ENCODE data around the gene AP5S1.
"Not testable (repeated sequence)": the region's sequence is repeated elsewhere in the genome, so short reads cannot be mapped to it uniquely, and the experiment has no call there.

Gene AP5S1

GRCh38 chr20:3843490-3843889 lies 23.1 kb downstream of the AP5S1 start:
- Histone ChIP-seq H3K9ac (ENCODE audit: low read depth in 1 of 2, low read length in 2 of 2) (no peak overlapping the region), H3K4me1 (ENCODE audit: control insufficient read depth in 1 of 2, insufficient read depth in 2 of 2, low read length in 2 of 2) (peaks cover 24 to 47% of the 10 kb centered on the region in 2 donors), H3K27me3 (ENCODE audit: control insufficient read depth in 1 of 2, insufficient read depth in 2 of 2, low read length in 2 of 2) (no peaks in the 10 kb centered on the region), H3K4me3 (ENCODE audit: low read depth in 1 of 2, low read length in 2 of 2) (no peak overlapping the region), H3K9me3 (ENCODE audit: control insufficient read depth in 1 of 2, low read length in 2 of 2) (no peaks in the 10 kb centered on the region), H3K27ac (ENCODE audit: low read depth, low read length) (no peak overlapping the region), H3K36me3 (ENCODE audit: control insufficient read depth in 1 of 2, insufficient read depth in 2 of 2, low read length in 2 of 2) (no peaks in the 10 kb centered on the region)

GRCh38 chr20:3843990-3844619 lies 23.8 kb downstream of the AP5S1 start:
- H3K4me1 ChIP-seq (ENCODE audit: control insufficient read depth in 1 of 2, insufficient read depth in 2 of 2, low read length in 2 of 2), result peaks cover 24 to 50% of the 10 kb centered on the region in 2 donors
- H3K9ac ChIP-seq (ENCODE audit: low read depth in 1 of 2, low read length in 2 of 2); H3K9me3 ChIP-seq (ENCODE audit: control insufficient read depth in 1 of 2, low read length in 2 of 2); H3K4me3 ChIP-seq (ENCODE audit: low read depth in 1 of 2, low read length in 2 of 2); H3K27me3 ChIP-seq (ENCODE audit: control insufficient read depth in 1 of 2, insufficient read depth in 2 of 2, low read length in 2 of 2); H3K27ac ChIP-seq (ENCODE audit: low read depth, low read length); H3K36me3 ChIP-seq (ENCODE audit: control insufficient read depth in 1 of 2, insufficient read depth in 2 of 2, low read length in 2 of 2): not testable (repeated sequence)

DNA sequence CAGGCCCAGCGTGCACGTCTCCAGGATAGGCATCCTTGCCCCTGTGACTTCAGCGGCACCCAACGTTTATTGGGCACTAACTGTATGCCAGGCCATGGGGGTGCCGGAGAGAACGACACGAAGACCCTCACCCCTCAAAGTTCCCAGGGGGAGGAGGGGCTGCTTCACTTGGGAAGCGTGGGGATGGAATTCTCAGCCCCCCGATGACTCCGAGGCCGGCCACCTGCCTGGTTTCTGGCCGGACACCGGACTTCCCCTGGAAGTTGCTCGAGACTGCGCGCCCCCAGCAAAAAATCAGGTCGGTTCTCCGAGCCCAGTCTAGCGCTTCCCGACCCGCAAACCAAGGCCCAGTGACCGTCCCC lies 26.0 kb downstream of the AP5S1 start:
- Histone ChIP-seq H3K27ac (ENCODE audit: low read depth, low read length) (peak overlapping the region; percentile 90), H3K36me3 (ENCODE audit: control insufficient read depth in 1 of 2, insufficient read depth in 2 of 2, low read length in 2 of 2) (no peaks in the 10 kb centered on the region), H3K4me1 (ENCODE audit: control insufficient read depth in 1 of 2, insufficient read depth in 2 of 2, low read length in 2 of 2) (peaks cover 24 to 50% of the 10 kb centered on the region in 2 donors), H3K9me3 (ENCODE audit: control insufficient read depth in 1 of 2, low read length in 2 of 2) (no peaks in the 10 kb centered on the region), H3K4me3 (ENCODE audit: low read depth in 1 of 2, low read length in 2 of 2) (peak overlapping the region; percentile 93 to 96), H3K27me3 (ENCODE audit: control insufficient read depth in 1 of 2, insufficient read depth in 2 of 2, low read length in 2 of 2) (no peaks in the 10 kb centered on the region), H3K9ac (ENCODE audit: low read depth in 1 of 2, low read length in 2 of 2) (peak overlapping the region; percentile 97 to 98)

- Histone ChIP-seq H3K4me1 (ENCODE audit: control insufficient read depth in 1 of 2, insufficient read depth in 2 of 2, low read length in 2 of 2) (peaks cover 24 to 50% of the 10 kb centered on the region in 2 donors), H3K9ac (ENCODE audit: low read depth in 1 of 2, low read length in 2 of 2) (peak within 1 kb of the TSS; percentile 97 to 98), H3K27ac (ENCODE audit: low read depth, low read length) (peak within 1 kb of the TSS; percentile 91), H3K27me3 (ENCODE audit: control insufficient read depth in 1 of 2, insufficient read depth in 2 of 2, low read length in 2 of 2) (no peaks in the 10 kb centered on the region), H3K9me3 (ENCODE audit: control insufficient read depth in 1 of 2, low read length in 2 of 2) (no peaks in the 10 kb centered on the region), H3K36me3 (ENCODE audit: control insufficient read depth in 1 of 2, insufficient read depth in 2 of 2, low read length in 2 of 2) (no peaks in the 10 kb centered on the region), H3K4me3 (ENCODE audit: low read depth in 1 of 2, low read length in 2 of 2) (peak within 1 kb of the TSS; percentile 93 to 96)
Measured at GRCh38 chr20:3846740-3847428, 26.5 kb downstream of the AP5S1 start, which contains the start of gene MAVS. Gene MAVS, plus strand, starts transcription at chr20:3846834. Its CDS starts 7,791 bp downstream, at chr20:3854625.

GRCh38 chr20:3847429-3847940 lies 27.1 kb downstream of the AP5S1 start:
- Histone ChIP-seq H3K27me3 (ENCODE audit: control insufficient read depth in 1 of 2, insufficient read depth in 2 of 2, low read length in 2 of 2) (no peaks in the 10 kb centered on the region), H3K4me1 (ENCODE audit: control insufficient read depth in 1 of 2, insufficient read depth in 2 of 2, low read length in 2 of 2) (peaks cover 24 to 45% of the 10 kb centered on the region in 2 donors), H3K4me3 (ENCODE audit: low read depth in 1 of 2, low read length in 2 of 2) (peak overlapping the region; percentile 93 to 96), H3K27ac (ENCODE audit: low read depth, low read length) (peak overlapping the region; percentile 91), H3K9me3 (ENCODE audit: control insufficient read depth in 1 of 2, low read length in 2 of 2) (no peaks in the 10 kb centered on the region), H3K9ac (ENCODE audit: low read depth in 1 of 2, low read length in 2 of 2) (peak overlapping the region; percentile 97 to 98), H3K36me3 (ENCODE audit: control insufficient read depth in 1 of 2, insufficient read depth in 2 of 2, low read length in 2 of 2) (no peaks in the 10 kb centered on the region)

- Histone ChIP-seq H3K9me3 (ENCODE audit: control insufficient read depth in 1 of 2, low read length in 2 of 2) (no peaks in the 10 kb centered on the region), H3K4me1 (ENCODE audit: control insufficient read depth in 1 of 2, insufficient read depth in 2 of 2, low read length in 2 of 2) (peaks cover 17 to 35% of the 10 kb centered on the region in 2 donors), H3K27ac (ENCODE audit: low read depth, low read length) (no peak overlapping the region), H3K4me3 (ENCODE audit: low read depth in 1 of 2, low read length in 2 of 2) (no peak overlapping the region), H3K9ac (ENCODE audit: low read depth in 1 of 2, low read length in 2 of 2) (no peak overlapping the region), H3K27me3 (ENCODE audit: control insufficient read depth in 1 of 2, insufficient read depth in 2 of 2, low read length in 2 of 2) (no peaks in the 10 kb centered on the region), H3K36me3 (ENCODE audit: control insufficient read depth in 1 of 2, insufficient read depth in 2 of 2, low read length in 2 of 2) (no peaks in the 10 kb centered on the region)
Measured at GRCh38 chr20:3848565-3848964, 28.2 kb downstream of the AP5S1 start.

DNA sequence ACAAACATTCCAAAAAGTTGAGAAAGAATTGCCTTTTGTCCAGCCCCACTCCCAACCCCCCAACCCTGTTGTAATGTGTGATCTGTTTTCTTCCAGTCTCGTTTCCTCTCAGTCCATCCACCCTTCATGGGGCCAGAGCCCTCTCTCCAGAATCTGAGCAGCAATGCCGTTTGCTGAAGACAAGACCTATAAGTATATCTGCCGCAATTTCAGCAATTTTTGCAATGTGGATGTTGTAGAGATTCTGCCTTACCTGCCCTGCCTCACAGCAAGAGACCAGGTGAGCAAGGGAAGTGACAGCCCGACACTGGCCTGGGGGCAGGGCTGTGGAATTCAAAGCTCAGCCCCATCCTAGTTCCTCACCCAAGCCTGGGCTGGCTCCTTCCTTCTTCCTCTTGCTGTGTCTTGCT lies 34.1 kb downstream of the AP5S1 start:
- Histone ChIP-seq H3K9ac (ENCODE audit: low read depth in 1 of 2, low read length in 2 of 2) (no peak overlapping the region), H3K27ac (ENCODE audit: low read depth, low read length) (no peak overlapping the region), H3K9me3 (ENCODE audit: control insufficient read depth in 1 of 2, low read length in 2 of 2) (no peaks in the 10 kb centered on the region), H3K4me3 (ENCODE audit: low read depth in 1 of 2, low read length in 2 of 2) (no peak overlapping the region), H3K36me3 (ENCODE audit: control insufficient read depth in 1 of 2, insufficient read depth in 2 of 2, low read length in 2 of 2) (peaks cover 16 to 34% of the 10 kb centered on the region in 2 donors), H3K4me1 (ENCODE audit: control insufficient read depth in 1 of 2, insufficient read depth in 2 of 2, low read length in 2 of 2) (peaks cover 5 to 8% of the 10 kb centered on the region in 2 donors), H3K27me3 (ENCODE audit: control insufficient read depth in 1 of 2, insufficient read depth in 2 of 2, low read length in 2 of 2) (no peaks in the 10 kb centered on the region)

- no peaks in the 10 kb centered on the region for H3K9me3 ChIP-seq (ENCODE audit: control insufficient read depth in 1 of 2, low read length in 2 of 2)
- H3K9ac ChIP-seq (ENCODE audit: low read depth in 1 of 2, low read length in 2 of 2), result no peak overlapping the region
- peaks cover 5 to 8% of the 10 kb centered on the region in 2 donors for H3K4me1 ChIP-seq (ENCODE audit: control insufficient read depth in 1 of 2, insufficient read depth in 2 of 2, low read length in 2 of 2)
- H3K27me3 ChIP-seq (ENCODE audit: control insufficient read depth in 1 of 2, insufficient read depth in 2 of 2, low read length in 2 of 2), result no peaks in the 10 kb centered on the region
- H3K4me3 ChIP-seq (ENCODE audit: low read depth in 1 of 2, low read length in 2 of 2), result no peak overlapping the region
- no peak overlapping the region for H3K27ac ChIP-seq (ENCODE audit: low read depth, low read length)
- peaks cover 29 to 51% of the 10 kb centered on the region in 2 donors for H3K36me3 ChIP-seq (ENCODE audit: control insufficient read depth in 1 of 2, insufficient read depth in 2 of 2, low read length in 2 of 2)
Measured at GRCh38 chr20:3857405-3857804, 37.1 kb downstream of the AP5S1 start.

DNA sequence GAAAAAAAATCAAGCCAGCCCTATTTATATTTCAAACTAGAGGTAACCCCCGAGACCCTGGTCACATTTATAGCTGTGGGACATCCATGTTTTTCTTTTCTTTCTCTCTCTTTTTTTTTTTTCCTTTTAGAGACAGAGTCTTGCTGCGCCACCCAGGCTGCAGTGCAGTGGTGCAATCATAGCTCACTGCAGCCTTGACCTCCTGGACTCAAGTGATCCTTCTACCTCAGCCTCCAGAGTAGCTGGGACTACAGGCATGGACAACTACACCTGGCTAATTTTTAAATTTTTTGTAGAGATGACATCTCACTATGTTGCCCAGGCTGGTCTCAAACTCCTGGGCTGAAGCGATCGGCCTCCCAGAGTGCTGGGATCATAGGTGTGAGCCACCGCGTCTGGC lies 38.3 kb downstream of the AP5S1 start:
- H3K36me3 ChIP-seq (ENCODE audit: control insufficient read depth in 1 of 2, insufficient read depth in 2 of 2, low read length in 2 of 2), result peaks cover 41 to 64% of the 10 kb centered on the region in 2 donors
- no peaks in the 10 kb centered on the region for H3K27me3 ChIP-seq (ENCODE audit: control insufficient read depth in 1 of 2, insufficient read depth in 2 of 2, low read length in 2 of 2)
- no peak overlapping the region for H3K4me3 ChIP-seq (ENCODE audit: low read depth in 1 of 2, low read length in 2 of 2)

GRCh38 chr20:3861191-3861590 lies 40.8 kb downstream of the AP5S1 start:
- Histone ChIP-seq H3K9ac (ENCODE audit: low read depth in 1 of 2, low read length in 2 of 2) (no peak overlapping the region), H3K27me3 (ENCODE audit: control insufficient read depth in 1 of 2, insufficient read depth in 2 of 2, low read length in 2 of 2) (no peaks in the 10 kb centered on the region), H3K27ac (ENCODE audit: low read depth, low read length) (no peak overlapping the region), H3K9me3 (ENCODE audit: control insufficient read depth in 1 of 2, low read length in 2 of 2) (no peaks in the 10 kb centered on the region), H3K36me3 (ENCODE audit: control insufficient read depth in 1 of 2, insufficient read depth in 2 of 2, low read length in 2 of 2) (peaks cover 57 to 79% of the 10 kb centered on the region in 2 donors), H3K4me3 (ENCODE audit: low read depth in 1 of 2, low read length in 2 of 2) (no peak overlapping the region), H3K4me1 (ENCODE audit: control insufficient read depth in 1 of 2, insufficient read depth in 2 of 2, low read length in 2 of 2) (peaks cover 5% of the 10 kb centered on the region in 2 donors)

More for the DNA sequence above, 38.3 kb downstream of the AP5S1 start:
- H3K27ac ChIP-seq (ENCODE audit: low read depth, low read length), result no peak overlapping the region
- peaks cover 5 to 8% of the 10 kb centered on the region in 2 donors for H3K4me1 ChIP-seq (ENCODE audit: control insufficient read depth in 1 of 2, insufficient read depth in 2 of 2, low read length in 2 of 2)
- H3K9ac ChIP-seq (ENCODE audit: low read depth in 1 of 2, low read length in 2 of 2), result no peak overlapping the region
- H3K9me3 ChIP-seq (ENCODE audit: control insufficient read depth in 1 of 2, low read length in 2 of 2), result no peaks in the 10 kb centered on the region
